ENCODE data around the gene TBL3. TPM values are rescaled to one million over a fixed set of nuclear protein-coding genes. Genes with fewer than 3 reads are reported as not detected.

TBL3 gene
- total RNA-seq, 1 experiment from 2014 or later: 26.8 TPM

DNA sequence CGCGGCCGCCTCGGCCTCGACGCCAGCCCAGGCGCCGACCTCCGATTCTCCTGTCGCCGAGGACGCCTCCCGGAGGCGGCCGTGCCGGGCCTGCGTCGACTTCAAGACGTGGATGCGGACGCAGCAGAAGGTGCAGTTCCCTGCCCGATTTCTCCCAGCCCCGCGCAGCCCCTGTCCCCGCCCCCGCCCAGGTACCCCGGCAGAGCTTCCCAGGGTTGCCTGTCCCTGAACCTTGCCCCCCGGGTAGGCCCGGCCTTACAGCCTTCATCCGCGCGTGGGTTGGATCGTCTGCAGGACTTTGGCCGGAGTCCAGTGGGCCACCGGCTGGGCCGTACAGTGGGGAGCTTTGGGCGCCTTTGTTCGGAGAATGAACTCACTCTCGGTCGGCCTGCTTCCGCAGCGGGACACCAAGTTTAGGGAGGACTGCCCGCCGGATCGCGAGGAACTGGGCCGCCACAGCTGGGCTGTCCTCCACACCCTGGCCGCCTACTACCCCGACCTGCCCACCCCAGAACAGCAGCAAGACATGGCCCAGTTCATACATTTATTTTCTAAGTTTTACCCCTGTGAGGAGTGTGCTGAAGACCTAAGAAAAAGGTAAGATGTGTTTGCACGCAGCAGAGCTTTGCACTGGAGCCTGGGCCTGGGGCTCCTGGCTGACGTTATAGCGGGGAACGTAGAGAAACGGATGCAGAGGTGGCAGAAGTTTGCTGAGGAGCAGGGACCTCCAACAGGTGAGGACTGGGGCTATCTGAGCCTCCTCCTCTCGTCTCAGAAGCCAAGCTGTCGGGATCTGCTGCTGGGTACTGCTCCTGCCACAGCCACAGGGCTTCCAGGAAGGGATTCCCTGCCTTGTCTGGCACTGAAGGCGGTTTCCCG lies 12.7 kb downstream of the TBL3 start:
- CTCF ChIA-PET: interaction anchor here (1.0 kb wide), 1 partner anchor 155 kb away, joined by 4 read pairs; no protein-coding TSS in a partner anchor
- intact Hi-C loops (cut with micrococcal nuclease): no loop called here
- DNase-seq (ENCODE audit: unreplicated experiment): no peak
- BruUV-seq (replicated peaks): TSS peak; percentile 25
- H3K36me3 Mint-ChIP-seq (ENCODE audit: insufficient read depth, unreplicated experiment): peaks cover 39% of the 10 kb centered on the region
- H3K4me1 Mint-ChIP-seq (ENCODE audit: insufficient read depth, unreplicated experiment): peaks cover 11% of the 10 kb centered on the region
- peak overlapping the region; percentile 76 for H3K4me3 Mint-ChIP-seq (ENCODE audit: unreplicated experiment)
- TF ChIP-seq CTCF (IDR thresholded peaks at IDR 0.05; ENCODE audit: unreplicated experiment): no peak
- H3K27ac Mint-ChIP-seq (ENCODE audit: low read depth, unreplicated experiment): no peak overlapping the region
- POLR2A ChIA-PET: interaction anchor here (0.6 to 5.7 kb wide), 20 partner anchors 9 to 254 kb away, joined by 3 to 59 read pairs (median 4); partner anchors contain the start of genes NUBP2, RPS2, TBL3 and TRAF7
- no peaks in the 10 kb centered on the region for H3K9me3 Mint-ChIP-seq (ENCODE audit: unreplicated experiment)
- no peaks in the 10 kb centered on the region for H3K27me3 Mint-ChIP-seq (ENCODE audit: insufficient read depth, unreplicated experiment)

DNA sequence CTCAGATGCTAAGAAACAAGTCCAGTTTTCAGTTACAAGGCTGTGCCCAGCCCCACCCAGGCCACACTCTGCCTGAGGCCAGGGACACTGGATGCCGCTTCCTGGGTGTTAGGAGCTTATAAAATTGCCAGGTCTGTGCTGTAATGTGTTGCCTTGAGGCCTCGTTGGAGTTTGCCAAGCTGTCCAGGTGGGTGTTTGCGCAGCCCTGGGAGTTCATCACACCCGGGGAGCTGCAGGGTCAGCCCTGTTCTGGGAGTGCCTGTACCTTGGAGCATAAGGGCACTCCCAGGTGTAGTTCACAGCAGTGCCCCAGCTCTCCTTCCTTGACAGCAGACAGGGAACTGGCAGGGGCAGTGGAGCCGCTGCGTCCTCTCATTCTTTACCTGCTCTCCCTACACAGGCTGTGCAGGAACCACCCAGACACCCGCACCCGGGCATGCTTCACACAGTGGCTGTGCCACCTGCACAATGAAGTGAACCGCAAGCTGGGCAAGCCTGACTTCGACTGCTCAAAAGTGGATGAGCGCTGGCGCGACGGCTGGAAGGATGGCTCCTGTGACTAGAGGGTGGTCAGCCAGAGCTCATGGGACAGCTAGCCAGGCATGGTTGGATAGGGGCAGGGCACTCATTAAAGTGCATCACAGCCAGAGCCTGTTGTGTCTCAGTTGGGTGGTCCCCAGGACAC lies 13.8 kb downstream of the TBL3 start:
- Mint-ChIP-seq H3K9me3 (ENCODE audit: unreplicated experiment) (no peaks in the 10 kb centered on the region), H3K4me3 (ENCODE audit: unreplicated experiment) (peak overlapping the region; percentile 76), H3K36me3 (ENCODE audit: insufficient read depth, unreplicated experiment) (peaks cover 34% of the 10 kb centered on the region), H3K27ac (ENCODE audit: low read depth, unreplicated experiment) (no peak overlapping the region), H3K4me1 (ENCODE audit: insufficient read depth, unreplicated experiment) (peaks cover 11% of the 10 kb centered on the region), H3K27me3 (ENCODE audit: insufficient read depth, unreplicated experiment) (no peaks in the 10 kb centered on the region)
- no peak for DNase-seq (ENCODE audit: unreplicated experiment)
- intact Hi-C loops (cut with micrococcal nuclease): no loop called here
- BruUV-seq (replicated peaks): no TSS peak
- TF ChIP-seq CTCF (IDR thresholded peaks at IDR 0.05; ENCODE audit: unreplicated experiment): no peak
- ChIA-PET POLR2A (interaction anchor here (0.5 to 5.7 kb wide), 13 partner anchors 10 to 203 kb away, joined by 3 to 59 read pairs (median 6); partner anchors contain the start of genes NPW, NUBP2, RPS2 and TBL3), CTCF (interaction anchor here (0.6 to 1.1 kb wide), 4 partner anchors 39 to 155 kb away, joined by 3 to 5 read pairs (median 4); no protein-coding TSS in a partner anchor)

- H3K9me3 Mint-ChIP-seq (ENCODE audit: unreplicated experiment): no peaks in the 10 kb centered on the region
- intact Hi-C loops (cut with micrococcal nuclease): no loop called here
- no peaks in the 10 kb centered on the region for H3K27me3 Mint-ChIP-seq (ENCODE audit: insufficient read depth, unreplicated experiment)
- no peak overlapping the region for H3K4me3 Mint-ChIP-seq (ENCODE audit: unreplicated experiment)
- peaks cover 11% of the 10 kb centered on the region for H3K4me1 Mint-ChIP-seq (ENCODE audit: insufficient read depth, unreplicated experiment)
- H3K36me3 Mint-ChIP-seq (ENCODE audit: insufficient read depth, unreplicated experiment): peaks cover 34% of the 10 kb centered on the region
- POLR2A ChIA-PET: interaction anchor here (1.1 to 5.7 kb wide), 2 partner anchors 21 to 168 kb away, joined by 5 to 59 read pairs; partner anchors contain the start of genes TRAF7 and ZNF598
- no peak overlapping the region for H3K27ac Mint-ChIP-seq (ENCODE audit: low read depth, unreplicated experiment)
- no peak for TF ChIP-seq CTCF (IDR thresholded peaks at IDR 0.05; ENCODE audit: unreplicated experiment)
- no peak for DNase-seq (ENCODE audit: unreplicated experiment)
- CTCF ChIA-PET: interaction anchor here (0.7 to 1.9 kb wide), 2 partner anchors 17 kb away, joined by 3 to 6 read pairs; no protein-coding TSS in a partner anchor
- no TSS peak for BruUV-seq (replicated peaks)
These were observed 15.3 kb downstream of the TBL3 start for GRCh38 chr16:1987198-1987597.

All from MCF 10A (cell line).